HCT116 (cell line): Measurements from ENCODE around the gene GFOD1. TPM values are rescaled to one million over a fixed set of nuclear protein-coding genes. Genes with fewer than 3 reads are reported as not detected.
"Not testable (repeated sequence)": the region's sequence is repeated elsewhere in the genome, so short reads cannot be mapped to it uniquely, and the experiment has no call there.

Experiments used
- ATAC-seq: fragments of 200-7000 bp; cut with Tn5 transposase; 2 replicates; pipeline ENCODE4 v1.9.1; 2020; ENCODE audit warnings: mild to moderate bottlenecking, moderate library complexity
- BruUV-seq: library from RNA; stranded (reverse); fragments of 400-500 nt; replicated peaks from 2 replicates; lab custom pipeline; 2021; lab: Mats Ljungman, UMichigan
- CTCF ChIA-PET: fragments of 300-600 bp; sonication (Branson Sonifier 250); formaldehyde crosslinking; loops from one replicate; lab custom pipeline; 2021; ENCODE audit warnings: antibody characterized with exemption; lab: Charles Lee
- POLR2A ChIA-PET: fragments of 300-600, 350-600 bp; sonication (Branson Sonifier 250); formaldehyde crosslinking; loops from one replicate; lab custom pipeline; 2021; ENCODE audit warnings: antibody characterized with exemption; lab: Charles Lee
- RAD21 ChIA-PET, 2 experiments: fragments of 300-600 bp; sonication (Branson Sonifier 250); formaldehyde crosslinking; loops; one replicate each; lab custom pipeline; 2023; ENCODE audit warnings: low total read pairs in 2 of 2; ENCODE audit not compliant: uncharacterized antibody in 2 of 2, unreplicated experiment in 2 of 2, low non-redundant PET in 1 of 2; lab: Charles Lee
- DNase-seq: peaks from one replicate; pipeline ENCODE4 v3.0.0-alpha.2; 2010; ENCODE audit warnings: low read depth, low spot score
- H2AFZ ChIP-seq: fragments of 200-600 bp; shearing (Covaris generic), sonication (generic); 2 replicates; pipeline ENCODE4 v1.6.1; 2017; ENCODE audit warnings: low read depth, mixed run types, mixed read lengths, antibody characterized with exemption, low read length; ENCODE audit not compliant: poor library complexity, severe bottlenecking
- H3K27ac ChIP-seq: 2 replicates; pipeline ENCODE4 v1.5.1; 2012; ENCODE audit warnings: low read depth, low read length
- H3K27me3 ChIP-seq: fragments of 200-600 bp; sonication (generic); 2 replicates; pipeline ENCODE4 v1.6.1; 2016; ENCODE audit warnings: mixed run types, low read length, mixed read lengths; ENCODE audit not compliant: insufficient read depth
- H3K36me3 ChIP-seq, 2 experiments: fragments of 200-500 bp in 1 of 2; fragments of 200-600 bp in 1 of 2; sonication (Bioruptor generic) in 1 of 2; sonication (generic) in 1 of 2; 2 replicates each; pipeline versions ENCODE4 v1.5.1 to v1.6.1; 2014 to 2016; ENCODE audit warnings: low read length in 2 of 2, inconsistent platforms in 1 of 2, mixed read lengths in 1 of 2, mixed run types in 1 of 2; ENCODE audit not compliant: insufficient read depth in 2 of 2, control insufficient read depth in 1 of 2
- H3K4me1 ChIP-seq, 2 experiments: fragments of 200-600 bp in 1 of 2; sonication (generic) in 1 of 2; 2 replicates each; pipeline versions ENCODE4 v1.5.1 to v1.6.1; 2012 to 2017; ENCODE audit warnings: low read length in 2 of 2, inconsistent platforms in 1 of 2, mild to moderate bottlenecking in 1 of 2, mixed read lengths in 1 of 2, mixed run types in 1 of 2, moderate library complexity in 1 of 2; ENCODE audit not compliant: insufficient read depth in 2 of 2, control insufficient read depth in 1 of 2
- H3K4me2 ChIP-seq: fragments of 200-600 bp; sonication (generic); 2 replicates; pipeline ENCODE4 v1.6.1; 2017; ENCODE audit warnings: mixed run types, low read length, mixed read lengths
- H3K4me3 ChIP-seq, 2 experiments: fragments of 200-600 bp in 1 of 2; sonication (generic) in 1 of 2; replicated peaks in 1 of 2; 2 replicates each; pipeline ENCODE4 v1.5.1; 2011 to 2016; ENCODE audit warnings: low read length in 2 of 2, control low read depth in 1 of 2, low read depth in 1 of 2, mild to moderate bottlenecking in 1 of 2, mixed read lengths in 1 of 2, mixed run types in 1 of 2
- H3K79me2 ChIP-seq: fragments of 200-600 bp; sonication (generic); 2 replicates; pipeline ENCODE4 v1.6.1; 2017; ENCODE audit warnings: mild to moderate bottlenecking, mixed run types, low read length, moderate library complexity, mixed read lengths; ENCODE audit not compliant: insufficient read depth
- H3K9ac ChIP-seq: fragments of 200-600 bp; sonication (generic); 2 replicates; pipeline ENCODE4 v1.6.1; 2016; ENCODE audit warnings: low read length, mixed read lengths
- H3K9me2 ChIP-seq: fragments of 200-600 bp; sonication (generic), shearing (Covaris generic); 2 replicates; pipeline ENCODE4 v1.6.1; 2017; ENCODE audit warnings: mixed run types, mild to moderate bottlenecking, moderate library complexity; ENCODE audit not compliant: insufficient read depth
- H3K9me3 ChIP-seq, 2 experiments: fragments of 200-500 bp in 1 of 2; fragments of 200-600 bp in 1 of 2; sonication (Bioruptor generic) in 1 of 2; sonication (generic) in 1 of 2; 2 replicates each; pipeline ENCODE4 v1.6.1; 2014 to 2017; ENCODE audit warnings: low read length in 2 of 2, mixed read lengths in 2 of 2, inconsistent platforms in 1 of 2, low read depth in 1 of 2, mild to moderate bottlenecking in 1 of 2, mixed run types in 1 of 2, moderate library complexity in 1 of 2; ENCODE audit not compliant: control insufficient read depth in 1 of 2, insufficient read depth in 1 of 2
- H4K20me1 ChIP-seq: fragments of 200-600 bp; sonication (generic), shearing (Covaris generic); 2 replicates; pipeline ENCODE4 v1.6.1; 2017; ENCODE audit warnings: mixed run types, mild to moderate bottlenecking, moderate library complexity; ENCODE audit not compliant: insufficient read depth
- CTCF ChIP-seq, 3 experiments: fragments of 200-600 bp in 1 of 3; sonication (generic) in 1 of 3; IDR thresholded peaks in 2 of 3; conservative IDR thresholded peaks in 1 of 3; 2 replicates each; pipeline ENCODE4 v1.5.1; 2012 to 2017; ENCODE audit warnings: low read depth in 2 of 3, low read length in 2 of 3, antibody characterized with exemption in 1 of 3, borderline replicate concordance in 1 of 3, control low read depth in 1 of 3, mild to moderate bottlenecking in 1 of 3, mixed read lengths in 1 of 3, mixed run types in 1 of 3, moderate library complexity in 1 of 3; ENCODE audit not compliant: insufficient read depth in 1 of 3
- ELF1 ChIP-seq: IDR thresholded peaks from 2 replicates; pipeline ENCODE4 v1.6.1; 2012; ENCODE audit warnings: low read depth, borderline replicate concordance
- EZH2phosphoT487 ChIP-seq: fragments of 200-600 bp; IDR thresholded peaks from 2 replicates; pipeline ENCODE4 v1.6.1; 2018; ENCODE audit warnings: antibody characterized with exemption, borderline replicate concordance
- POLR2A ChIP-seq: IDR thresholded peaks from 2 replicates; pipeline ENCODE4 v1.7.0; 2011; ENCODE audit warnings: borderline replicate concordance; ENCODE audit not compliant: insufficient read depth, insufficient read length; ENCODE audit errors: extremely low read depth
- RAD21 ChIP-seq: IDR thresholded peaks from 2 replicates; pipeline ENCODE4 v1.6.1; 2012; ENCODE audit warnings: low read depth, mild to moderate bottlenecking
- SP1 ChIP-seq: IDR thresholded peaks from 2 replicates; pipeline ENCODE4 v1.6.1; 2012; ENCODE audit warnings: low read depth
- YY1 ChIP-seq: IDR thresholded peaks from 2 replicates; pipeline ENCODE4 v1.6.1; 2011; ENCODE audit warnings: low read length, low read depth, moderate library complexity, mild to moderate bottlenecking; ENCODE audit not compliant: insufficient replicate concordance; ENCODE audit errors: extremely low read depth
- ZBTB33 ChIP-seq: IDR thresholded peaks from 2 replicates; pipeline ENCODE4 v1.6.1; 2011; ENCODE audit warnings: mild to moderate bottlenecking, low read length, moderate library complexity; ENCODE audit not compliant: insufficient replicate concordance; ENCODE audit errors: extremely low read depth
- ZNF274 ChIP-seq: fragments of 200-500 bp; sonication (Bioruptor generic); IDR thresholded peaks from 2 replicates; pipeline ENCODE4 v1.6.1; 2014; ENCODE audit warnings: mild to moderate bottlenecking, low read depth, low read length, inconsistent platforms
- intact Hi-C: fragments of 100-400 bp; cut with micrococcal nuclease; formaldehyde crosslinking; loops from 2 replicates; pipeline ENCODE4 v1.10.0; 2022
- total RNA-seq: library from RNA; stranded (reverse); gene quantifications from one replicate; pipeline ENCODE4 v1.2.1, GENCODE V29; 2021; ENCODE audit not compliant: unreplicated experiment
- TF ChIP-seq, protein P1 (sequence below): IDR thresholded peaks from 2 replicates; pipeline ENCODE4 v1.6.1; 2012; ENCODE audit warnings: low read depth

Gene GFOD1
- total RNA-seq, 1 experiment from 2014 or later: 3.8 TPM

GRCh38 chr6:13326031-13326586, 161.3 kb downstream of the GFOD1 start:
- H3K27me3 ChIP-seq, H3K36me3 ChIP-seq, H2AFZ ChIP-seq, H3K4me3 ChIP-seq, CTCF ChIA-PET, H3K9me2 ChIP-seq, RAD21 ChIA-PET, ATAC-seq, H3K9ac ChIP-seq, H3K4me2 ChIP-seq, BruUV-seq, POLR2A ChIA-PET, H3K27ac ChIP-seq, H4K20me1 ChIP-seq, H3K9me3 ChIP-seq, DNase-seq, intact Hi-C loops: not testable (repeated sequence)
- Histone ChIP-seq H3K4me1 (peaks cover 6 to 21% of the 10 kb centered on the region in 2 experiments), H3K79me2 (peaks cover 14% of the 10 kb centered on the region; the same call in 1 of the 2 replicates)

DNA sequence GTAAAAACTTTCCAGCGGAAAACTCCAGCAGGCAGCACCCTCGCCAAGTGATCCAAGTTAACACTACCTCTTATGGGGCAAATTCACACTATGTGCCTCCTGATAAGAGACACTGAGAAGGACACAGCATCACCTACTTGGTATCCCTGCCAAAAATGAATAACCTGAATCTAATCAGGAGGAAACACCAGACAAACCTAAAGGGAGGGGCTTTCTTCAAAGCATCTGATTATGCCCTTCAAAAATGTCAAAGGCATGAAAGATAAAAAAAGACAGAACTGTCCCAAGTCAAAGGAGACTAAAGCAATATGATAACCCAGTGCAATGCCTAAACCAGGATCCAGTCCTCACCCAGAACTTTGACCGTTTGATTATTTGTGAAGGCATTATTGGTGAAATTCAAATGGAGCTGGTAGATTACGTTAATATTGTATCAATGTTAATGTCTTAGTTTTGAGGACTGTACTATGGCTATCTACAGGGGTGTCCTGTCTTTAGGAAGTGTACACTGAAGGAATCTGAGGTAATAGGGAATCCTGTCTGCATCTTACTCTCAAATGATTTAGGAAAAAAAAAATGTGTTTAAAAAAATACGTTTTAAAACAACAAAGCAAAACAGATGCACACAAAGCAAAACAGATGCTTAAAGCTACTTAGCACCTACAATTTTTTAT, 167.4 kb downstream of the GFOD1 start:
- H3K9ac ChIP-seq: no peak overlapping the region
- DNase-seq: no peak
- no peak overlapping the region for H2AFZ ChIP-seq
- no peaks in the 10 kb centered on the region for H3K4me1 ChIP-seq
- ChIA-PET POLR2A (no interaction called here), RAD21 (no interaction called here), CTCF (no interaction called here)
- no TSS peak for BruUV-seq
- intact Hi-C loops: no loop called here
- no peaks in the 10 kb centered on the region for H3K9me2 ChIP-seq
- H3K36me3 ChIP-seq: peaks cover 2 to 17% of the 10 kb centered on the region in 2 experiments; a peak in 1 of 4 replicates
- H3K4me3 ChIP-seq: no peak overlapping the region
- no peak overlapping the region for H3K27ac ChIP-seq
- H4K20me1 ChIP-seq: no peaks in the 10 kb centered on the region
- no peak overlapping the region for H3K4me2 ChIP-seq
- no peak for ATAC-seq
- no peaks in the 10 kb centered on the region for H3K79me2 ChIP-seq
- no peaks in the 10 kb centered on the region for H3K27me3 ChIP-seq
- no peaks in the 10 kb centered on the region for H3K9me3 ChIP-seq
- TF ChIP-seq RAD21 (no peak), ELF1 (no peak), POLR2A (no peak), ZNF274 (no peak), CTCF (IDR thresholded peaks at IDR 0.05 in 2 of 3, conservative IDR thresholded peaks at IDR 0.05 in 1 of 3; ENCODE audit: borderline replicate concordance in 1 of 3, insufficient read depth in 1 of 3, low read depth in 2 of 3, low read length in 2 of 3) (no peak), ZBTB33 (no peak), SP1 (no peak), YY1 (no peak), EZH2phosphoT487 (no peak)
- TF ChIP-seq, protein P1, sequence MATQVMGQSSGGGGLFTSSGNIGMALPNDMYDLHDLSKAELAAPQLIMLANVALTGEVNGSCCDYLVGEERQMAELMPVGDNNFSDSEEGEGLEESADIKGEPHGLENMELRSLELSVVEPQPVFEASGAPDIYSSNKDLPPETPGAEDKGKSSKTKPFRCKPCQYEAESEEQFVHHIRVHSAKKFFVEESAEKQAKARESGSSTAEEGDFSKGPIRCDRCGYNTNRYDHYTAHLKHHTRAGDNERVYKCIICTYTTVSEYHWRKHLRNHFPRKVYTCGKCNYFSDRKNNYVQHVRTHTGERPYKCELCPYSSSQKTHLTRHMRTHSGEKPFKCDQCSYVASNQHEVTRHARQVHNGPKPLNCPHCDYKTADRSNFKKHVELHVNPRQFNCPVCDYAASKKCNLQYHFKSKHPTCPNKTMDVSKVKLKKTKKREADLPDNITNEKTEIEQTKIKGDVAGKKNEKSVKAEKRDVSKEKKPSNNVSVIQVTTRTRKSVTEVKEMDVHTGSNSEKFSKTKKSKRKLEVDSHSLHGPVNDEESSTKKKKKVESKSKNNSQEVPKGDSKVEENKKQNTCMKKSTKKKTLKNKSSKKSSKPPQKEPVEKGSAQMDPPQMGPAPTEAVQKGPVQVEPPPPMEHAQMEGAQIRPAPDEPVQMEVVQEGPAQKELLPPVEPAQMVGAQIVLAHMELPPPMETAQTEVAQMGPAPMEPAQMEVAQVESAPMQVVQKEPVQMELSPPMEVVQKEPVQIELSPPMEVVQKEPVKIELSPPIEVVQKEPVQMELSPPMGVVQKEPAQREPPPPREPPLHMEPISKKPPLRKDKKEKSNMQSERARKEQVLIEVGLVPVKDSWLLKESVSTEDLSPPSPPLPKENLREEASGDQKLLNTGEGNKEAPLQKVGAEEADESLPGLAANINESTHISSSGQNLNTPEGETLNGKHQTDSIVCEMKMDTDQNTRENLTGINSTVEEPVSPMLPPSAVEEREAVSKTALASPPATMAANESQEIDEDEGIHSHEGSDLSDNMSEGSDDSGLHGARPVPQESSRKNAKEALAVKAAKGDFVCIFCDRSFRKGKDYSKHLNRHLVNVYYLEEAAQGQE: no peak
